Endometrium (tissue), 2 donors: Measurements from ENCODE around the gene FOXN1.
"Not testable (repeated sequence)": the region's sequence is repeated elsewhere in the genome, so short reads cannot be mapped to it uniquely, and the experiment has no call there.

ENCODE experiments used
- FAIRE-seq: peaks from 2 replicates; lab custom pipeline; 2012; peaks lifted over from hg19 to GRCh38; lab: Jason Lieb, UNC
- donor health status: control.
- donor health status: control.

Gene FOXN1, protein sequence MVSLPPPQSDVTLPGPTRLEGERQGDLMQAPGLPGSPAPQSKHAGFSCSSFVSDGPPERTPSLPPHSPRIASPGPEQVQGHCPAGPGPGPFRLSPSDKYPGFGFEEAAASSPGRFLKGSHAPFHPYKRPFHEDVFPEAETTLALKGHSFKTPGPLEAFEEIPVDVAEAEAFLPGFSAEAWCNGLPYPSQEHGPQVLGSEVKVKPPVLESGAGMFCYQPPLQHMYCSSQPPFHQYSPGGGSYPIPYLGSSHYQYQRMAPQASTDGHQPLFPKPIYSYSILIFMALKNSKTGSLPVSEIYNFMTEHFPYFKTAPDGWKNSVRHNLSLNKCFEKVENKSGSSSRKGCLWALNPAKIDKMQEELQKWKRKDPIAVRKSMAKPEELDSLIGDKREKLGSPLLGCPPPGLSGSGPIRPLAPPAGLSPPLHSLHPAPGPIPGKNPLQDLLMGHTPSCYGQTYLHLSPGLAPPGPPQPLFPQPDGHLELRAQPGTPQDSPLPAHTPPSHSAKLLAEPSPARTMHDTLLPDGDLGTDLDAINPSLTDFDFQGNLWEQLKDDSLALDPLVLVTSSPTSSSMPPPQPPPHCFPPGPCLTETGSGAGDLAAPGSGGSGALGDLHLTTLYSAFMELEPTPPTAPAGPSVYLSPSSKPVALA

GRCh38 chr17:28505986-28506665 is at the start of gene FOXN1:
FOXN1 (plus strand) TSS chr17:28506348; CDS start chr17:28523970, 17,622 bp downstream.
- no peak for FAIRE-seq

- no peak for FAIRE-seq
These were observed 48.3 kb upstream of the FOXN1 start for GRCh38 chr17:28457890-28458289.

DNA sequence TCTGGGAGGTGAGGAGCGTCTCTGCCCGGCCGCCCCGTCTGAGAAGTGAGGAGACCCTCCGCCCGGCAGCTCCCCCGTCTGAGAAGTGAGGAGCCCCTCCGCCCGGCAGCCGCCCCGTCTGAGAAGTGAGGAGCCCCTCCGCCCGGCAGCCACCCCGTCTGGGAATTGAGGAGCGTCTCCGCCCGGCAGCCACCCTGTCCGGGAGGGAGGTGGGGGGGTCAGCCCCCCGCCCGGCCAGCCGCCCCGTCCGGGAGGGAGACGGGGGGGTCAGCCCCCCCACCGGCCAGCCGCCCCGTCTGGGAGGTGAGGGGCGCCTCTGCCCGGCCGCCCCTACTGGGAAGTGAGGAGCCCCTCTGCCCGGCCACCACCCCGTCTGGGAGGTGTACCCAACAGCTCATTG is 47.3 kb upstream of the FOXN1 start:
- FAIRE-seq = not testable (repeated sequence)

- FAIRE-seq = no peak
These were observed 45.2 kb upstream of the FOXN1 start for GRCh38 chr17:28460901-28461300.

DNA sequence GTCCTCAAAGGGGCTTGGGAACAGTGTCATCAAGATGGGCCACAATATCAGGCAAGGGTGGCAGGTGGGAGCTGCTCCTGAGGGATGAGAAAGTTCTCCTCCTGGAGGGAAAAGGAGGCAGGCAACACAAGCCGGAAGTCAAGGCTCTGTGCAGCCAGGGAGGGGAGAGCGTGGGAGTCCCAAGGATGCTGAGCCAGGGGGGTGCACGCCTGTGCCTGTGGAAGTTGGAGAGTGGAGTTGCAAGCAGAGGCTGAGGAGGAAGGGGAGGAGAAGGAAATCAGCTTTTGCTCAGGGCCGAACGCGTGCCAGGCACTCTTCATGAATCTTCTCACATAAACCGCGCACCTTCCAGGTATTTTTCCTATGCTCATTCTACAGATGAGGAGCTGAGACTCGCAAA is 40.1 kb upstream of the FOXN1 start:
- FAIRE-seq = no peak

DNA sequence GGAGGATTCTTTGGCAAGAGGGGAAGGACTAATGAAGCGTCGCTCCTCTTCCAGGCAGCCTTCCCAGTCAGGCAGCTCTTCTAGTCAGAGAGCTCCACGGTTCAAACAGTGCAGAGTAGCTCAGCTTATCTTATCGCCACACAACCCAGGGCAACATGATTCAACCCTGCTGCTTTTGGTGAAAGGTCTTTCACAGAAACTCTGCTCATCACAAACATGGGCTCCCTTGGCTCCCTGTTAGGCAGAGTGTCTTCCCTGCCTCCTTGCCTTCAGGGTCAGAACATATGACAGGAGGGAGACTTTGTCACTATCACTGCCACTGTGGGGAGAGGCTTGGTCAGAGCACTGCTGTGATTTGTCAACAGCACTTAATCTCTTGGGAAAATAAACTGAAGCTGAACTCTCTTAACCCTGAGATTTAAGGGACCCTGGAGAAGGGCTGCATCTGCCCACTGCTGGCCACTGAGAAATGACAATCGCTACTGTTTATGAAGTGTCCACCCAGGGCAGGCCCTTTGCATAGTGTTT is 39.6 kb upstream of the FOXN1 start:
- FAIRE-seq = no peak

- no peak for FAIRE-seq
These were observed 38.6 kb upstream of the FOXN1 start for GRCh38 chr17:28467456-28468025.

DNA sequence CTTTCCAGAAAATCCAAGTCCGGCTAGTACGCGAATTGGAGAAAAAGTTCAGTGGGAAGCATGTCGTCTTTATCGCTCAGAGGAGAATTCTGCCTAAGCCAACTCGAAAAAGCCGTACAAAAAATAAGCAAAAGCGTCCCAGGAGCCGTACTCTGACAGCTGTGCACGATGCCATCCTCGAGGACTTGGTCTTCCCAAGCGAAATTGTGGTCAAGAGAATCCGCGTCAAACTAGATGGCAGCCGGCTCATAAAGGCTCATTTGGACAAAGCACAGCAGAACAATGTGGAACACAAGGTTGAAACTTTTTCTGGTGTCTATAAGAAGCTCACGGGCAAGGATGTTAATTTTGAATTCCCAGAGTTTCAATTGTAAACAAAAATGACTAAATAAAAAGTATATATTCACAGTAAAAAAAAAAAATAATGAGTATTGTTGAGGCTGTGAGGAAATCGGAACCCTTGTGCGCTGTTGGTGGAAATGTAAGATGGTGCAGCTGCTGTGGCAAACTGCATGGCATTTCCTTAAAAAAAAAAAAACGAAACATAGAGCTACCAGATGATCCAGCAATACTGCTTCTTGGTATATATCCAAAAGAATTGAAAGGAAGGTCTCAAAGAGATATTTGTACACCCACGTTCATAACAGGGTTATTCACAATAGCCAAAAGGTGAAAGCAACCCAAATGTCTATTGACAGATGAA is 38.0 kb upstream of the FOXN1 start:
- FAIRE-seq = not testable (repeated sequence)

GRCh38 chr17:28468781-28469180 is 37.4 kb upstream of the FOXN1 start:
- FAIRE-seq = no peak

DNA sequence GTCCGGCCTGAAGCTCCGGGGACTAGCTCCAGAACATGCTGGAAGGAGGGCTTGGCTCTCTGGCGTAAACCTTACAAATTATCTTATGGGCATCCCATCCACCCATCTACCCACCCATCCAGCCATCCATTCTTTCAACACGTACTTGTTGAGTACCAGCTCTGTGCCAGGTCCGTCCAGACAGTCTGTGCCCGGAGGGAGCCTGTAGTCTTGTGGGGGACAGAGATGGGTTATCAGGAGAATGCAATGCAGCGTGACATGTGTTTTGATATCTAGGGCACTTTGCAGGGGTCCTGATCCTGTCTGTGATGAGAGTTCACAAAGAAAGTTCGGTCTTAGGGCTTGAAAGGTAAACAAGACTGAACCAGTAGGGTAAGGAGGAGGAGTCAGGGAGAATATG is 36.8 kb upstream of the FOXN1 start:
- no peak for FAIRE-seq

DNA sequence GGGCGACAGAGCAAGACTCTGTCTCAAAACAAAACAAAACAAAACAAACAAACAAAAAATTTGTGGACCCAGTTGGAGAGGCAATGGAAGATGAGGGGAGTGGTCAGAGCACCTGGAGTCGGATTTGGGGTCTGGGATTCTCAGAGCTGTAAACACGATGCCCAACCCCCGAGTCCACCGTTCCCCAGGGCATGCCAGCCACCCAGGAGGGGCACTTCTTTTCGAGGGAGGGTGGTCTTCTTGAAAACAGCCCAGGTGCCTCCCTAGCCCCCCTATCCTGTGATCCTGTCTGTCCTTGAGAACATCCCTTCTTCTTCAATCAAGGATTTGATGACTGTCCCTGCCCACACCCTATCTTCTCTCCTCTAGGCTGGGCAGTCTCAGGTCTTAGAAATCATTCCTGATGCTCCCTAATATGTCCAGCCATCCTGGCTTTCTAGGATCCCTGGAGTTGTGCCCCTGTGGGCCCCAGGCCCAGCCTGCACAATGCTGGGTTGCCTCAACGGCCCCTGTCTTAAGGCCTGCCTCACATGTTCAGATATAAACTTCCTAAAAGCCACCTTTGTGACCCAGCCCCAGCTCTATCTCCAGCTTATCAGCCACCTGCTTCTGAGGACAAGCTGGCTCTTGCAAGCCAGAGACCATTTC is 35.8 kb upstream of the FOXN1 start:
- FAIRE-seq = no peak

DNA sequence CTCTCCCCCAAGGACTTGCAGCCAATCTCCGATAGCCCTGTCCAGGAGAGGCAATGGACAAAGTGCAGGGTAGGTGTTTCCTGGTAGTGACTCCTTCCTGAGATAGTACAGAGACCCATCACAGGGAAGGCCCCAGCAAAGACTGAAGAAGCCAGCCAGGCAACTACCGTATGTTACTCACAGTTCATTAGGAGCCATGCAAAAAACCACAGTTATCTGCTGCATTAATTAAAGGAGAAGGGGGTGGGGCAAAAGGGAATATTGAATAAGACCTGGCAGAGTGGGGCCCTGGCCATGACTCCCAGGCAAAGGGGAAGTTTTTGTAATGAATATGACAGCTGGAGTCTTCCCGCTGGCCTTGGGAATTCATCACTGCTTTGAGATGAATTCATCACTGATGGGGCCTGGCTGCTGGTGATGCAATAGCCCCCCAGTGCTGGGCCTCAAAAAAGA is 35.2 kb upstream of the FOXN1 start:
- no peak for FAIRE-seq

- no peak for FAIRE-seq
These were observed 34.4 kb upstream of the FOXN1 start for GRCh38 chr17:28471531-28472342.

DNA sequence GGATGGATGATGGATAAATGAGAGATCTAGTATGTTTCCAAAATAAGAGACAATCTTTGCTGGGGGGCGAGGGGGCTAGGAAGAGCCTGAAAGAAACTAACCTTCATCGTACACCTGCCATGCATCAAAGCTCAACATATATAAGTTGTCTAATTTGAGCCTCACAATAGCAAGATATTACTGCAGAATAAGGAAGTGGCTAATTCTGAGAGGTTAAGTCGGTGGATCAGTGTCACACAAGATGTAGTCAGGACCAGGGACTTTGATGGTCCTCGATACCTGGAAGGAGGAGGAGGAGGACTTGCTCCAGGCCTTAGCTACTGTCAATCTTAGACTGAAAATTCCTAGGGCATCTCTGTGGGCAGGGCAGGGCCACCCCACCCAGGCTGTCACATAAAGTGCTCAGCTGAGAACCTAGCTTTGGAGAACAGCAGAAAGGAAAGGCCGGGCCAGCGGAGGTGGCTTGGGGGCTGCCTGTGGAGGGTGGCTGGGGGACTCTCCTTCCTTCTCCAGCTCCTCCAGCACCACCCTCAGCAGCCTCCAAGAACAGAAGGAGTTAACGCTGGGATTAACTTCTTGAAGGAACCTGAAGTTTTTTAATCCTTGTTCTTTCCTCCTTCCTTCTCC is 33.2 kb upstream of the FOXN1 start:
- FAIRE-seq = no peak

- no peak for FAIRE-seq
These were observed 32.6 kb upstream of the FOXN1 start, which contains the start of gene SLC13A2 for GRCh38 chr17:28473542-28473941. SLC13A2 (plus strand) TSS chr17:28473644; CDS start chr17:28473713, 69 bp downstream.

DNA sequence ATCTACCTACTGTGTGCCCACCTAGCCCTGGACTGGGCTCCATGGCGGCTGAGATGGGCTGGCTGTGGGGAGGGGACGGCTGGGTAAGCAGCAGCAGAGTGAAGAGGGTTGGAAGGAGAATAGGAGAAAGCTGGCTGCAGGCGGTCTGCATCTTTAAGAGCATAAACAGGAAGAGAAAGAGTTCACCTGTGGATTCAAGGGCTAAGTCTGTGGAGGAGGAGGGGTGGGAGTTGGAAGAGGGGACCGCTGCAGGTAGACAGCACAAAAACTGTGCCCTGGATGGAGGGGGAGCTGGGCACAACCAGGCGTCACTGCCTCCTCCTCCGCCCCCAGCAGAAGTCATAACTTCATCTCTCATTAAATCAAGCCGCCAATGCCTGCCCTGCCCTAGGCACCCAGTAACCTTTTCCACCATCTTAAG is 32.0 kb upstream of the FOXN1 start:
- FAIRE-seq = no peak

GRCh38 chr17:28475151-28475900 is 30.8 kb upstream of the FOXN1 start:
- no peak for FAIRE-seq

GRCh38 chr17:28476076-28476865 is 29.9 kb upstream of the FOXN1 start:
- no peak for FAIRE-seq
